DMS153 treated with DMSO at 0.1 percent for 48 hours (cell line): ENCODE data around the gene RNF144B.
"Not testable (repeated sequence)": the region's sequence is repeated elsewhere in the genome, so short reads cannot be mapped to it uniquely, and the experiment has no call there.

Experiments
- DNase-seq: peaks from one replicate; lab custom pipeline; 2025; ENCODE audit not compliant: unreplicated experiment; lab: John Stamatoyannopoulos, UW

The RNF144B gene

DNA sequence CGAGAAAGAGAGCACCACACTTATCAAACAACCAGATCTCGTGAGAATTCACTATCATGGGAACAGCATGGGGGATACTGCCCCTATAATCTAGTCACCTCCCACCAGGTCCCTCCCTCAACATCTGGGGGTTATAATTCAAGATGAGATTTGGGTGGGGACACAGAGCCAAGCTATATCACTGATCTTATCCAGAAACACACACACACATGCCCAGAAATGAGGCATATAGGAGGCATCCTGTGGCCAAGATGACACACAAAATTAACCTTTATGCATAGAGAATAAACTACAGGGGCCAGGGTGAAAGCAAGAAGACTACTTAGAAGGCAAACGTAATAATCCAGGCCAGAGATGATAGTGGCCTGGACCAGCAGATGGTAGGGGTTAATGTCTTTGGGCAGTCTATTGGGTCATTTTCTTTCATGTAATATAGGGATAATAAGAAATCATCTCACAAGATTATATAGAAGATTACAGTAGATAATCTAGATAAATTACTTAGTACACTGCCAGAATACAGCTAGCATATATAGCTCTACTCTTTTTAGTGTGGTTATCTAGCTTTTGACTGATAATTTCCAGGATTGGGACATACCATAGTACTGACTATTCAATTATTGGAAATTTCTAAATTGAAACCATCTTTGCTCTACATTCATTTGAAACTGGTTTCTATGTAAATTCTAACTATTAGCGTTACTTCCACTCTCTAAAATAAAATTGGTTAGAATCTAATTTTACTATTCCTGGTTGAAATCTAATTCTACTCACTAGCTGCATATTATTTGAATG is 20.0 kb downstream of the RNF144B start:
- no peak for DNase-seq

DNA sequence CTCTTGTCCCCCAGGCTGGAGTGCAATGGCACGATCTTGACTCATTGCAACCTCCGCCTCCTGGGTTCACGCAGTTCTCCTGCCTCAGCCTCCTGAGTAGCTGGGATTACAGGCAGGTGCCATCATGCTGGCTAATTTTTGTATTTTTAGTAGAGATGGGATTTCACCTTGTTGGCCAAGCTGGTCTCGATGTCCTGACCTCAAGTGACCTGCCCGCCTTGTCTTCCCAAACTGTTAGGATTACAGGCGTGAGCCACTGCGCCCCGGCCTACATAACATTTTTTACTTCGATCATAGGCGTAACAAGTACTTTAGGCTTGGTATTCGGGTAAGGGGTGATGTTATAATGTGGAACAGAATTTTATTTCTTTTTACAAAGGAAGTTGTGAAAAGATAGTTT is 22.5 kb downstream of the RNF144B start:
- not testable (repeated sequence) for DNase-seq

GRCh38 chr6:18410412-18410811 is 23.3 kb downstream of the RNF144B start:
- DNase-seq: no peak

- DNase-seq: no peak
Observed at GRCh38 chr6:18412068-18412467, 24.9 kb downstream of the RNF144B start.

- no peak for DNase-seq
Observed at GRCh38 chr6:18412644-18413043, 25.5 kb downstream of the RNF144B start.

DNA sequence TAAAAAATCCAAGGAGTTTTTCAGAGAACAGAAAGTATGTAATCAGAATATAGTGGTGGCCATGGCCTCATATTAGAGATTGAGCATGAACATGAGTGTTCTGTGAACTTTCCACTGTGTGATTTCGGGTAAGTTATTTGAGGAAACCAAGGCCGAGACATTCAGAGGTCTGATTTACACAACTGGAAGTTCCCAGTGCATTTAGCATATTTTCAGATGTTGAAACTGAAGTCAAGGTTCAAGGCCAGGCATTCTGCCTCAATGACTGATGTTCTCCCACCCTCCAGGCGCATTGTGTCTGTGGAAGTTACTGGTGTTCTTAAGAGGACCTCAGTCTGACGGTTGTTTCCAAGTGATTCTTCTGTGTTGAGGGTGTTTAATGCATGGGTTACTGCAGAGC is 26.2 kb downstream of the RNF144B start:
- DNase-seq: no peak

DNA sequence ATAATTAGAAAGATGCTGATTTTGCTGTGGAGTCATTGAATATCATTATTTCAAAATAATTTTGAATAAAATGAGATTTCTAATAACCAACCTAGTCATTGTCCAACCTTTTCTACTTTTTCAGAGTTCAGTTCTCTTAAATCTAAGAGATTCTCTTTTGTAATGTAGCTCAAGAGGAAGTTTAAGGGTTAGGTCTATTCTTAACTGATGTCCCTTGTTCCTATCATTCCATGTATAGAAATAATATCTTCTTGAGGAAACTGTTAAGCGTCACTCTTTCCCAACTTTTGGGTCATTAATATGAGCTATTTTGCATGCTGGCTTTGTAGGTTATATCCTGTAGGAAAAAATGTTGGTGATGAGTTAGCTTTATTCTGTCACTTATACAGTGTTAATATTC is 27.0 kb downstream of the RNF144B start:
- no peak for DNase-seq

- DNase-seq: no peak
Observed at GRCh38 chr6:18415207-18415606, 28.1 kb downstream of the RNF144B start.

GRCh38 chr6:18415671-18416340 is 28.7 kb downstream of the RNF144B start:
- no peak for DNase-seq

DNA sequence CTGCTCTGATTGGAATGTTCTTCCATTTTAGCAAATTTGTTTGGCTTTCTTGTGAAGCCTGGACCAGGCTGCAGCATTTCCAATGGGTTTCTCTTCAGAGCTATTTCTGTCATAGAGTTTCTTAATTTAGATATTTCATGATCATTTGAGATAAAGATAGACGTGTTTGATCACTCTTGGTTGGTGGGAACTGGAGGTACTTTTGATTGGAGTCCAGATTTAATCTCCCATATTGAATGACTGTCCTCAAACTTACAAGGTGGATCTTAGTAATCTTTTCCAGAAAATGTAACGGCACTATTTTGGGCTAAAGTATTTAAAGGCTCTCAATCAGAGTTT is 29.2 kb downstream of the RNF144B start:
- DNase-seq: no peak

- DNase-seq: no peak
Observed at GRCh38 chr6:18420328-18420727, 33.2 kb downstream of the RNF144B start.

- no peak for DNase-seq
Observed at GRCh38 chr6:18422136-18422535, 35.0 kb downstream of the RNF144B start.

DNA sequence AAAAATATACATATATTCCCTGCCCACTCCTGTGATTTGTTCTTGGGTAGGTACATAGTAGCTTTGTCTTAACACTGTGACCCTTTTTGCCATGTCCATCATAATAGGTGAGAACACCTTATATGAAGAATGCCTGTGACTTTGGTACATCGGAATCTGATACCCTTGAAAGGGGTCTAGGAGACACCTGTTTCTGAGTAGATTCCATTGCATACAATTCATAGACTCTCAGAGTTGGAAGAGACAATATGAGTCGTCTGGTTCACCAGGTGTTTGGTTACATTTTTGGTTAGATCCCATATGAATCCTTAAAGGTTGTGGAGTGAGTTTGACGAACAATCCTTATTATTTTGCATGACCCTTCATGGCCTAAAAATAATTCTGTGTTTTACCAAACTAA is 36.3 kb downstream of the RNF144B start:
- no peak for DNase-seq

DNA sequence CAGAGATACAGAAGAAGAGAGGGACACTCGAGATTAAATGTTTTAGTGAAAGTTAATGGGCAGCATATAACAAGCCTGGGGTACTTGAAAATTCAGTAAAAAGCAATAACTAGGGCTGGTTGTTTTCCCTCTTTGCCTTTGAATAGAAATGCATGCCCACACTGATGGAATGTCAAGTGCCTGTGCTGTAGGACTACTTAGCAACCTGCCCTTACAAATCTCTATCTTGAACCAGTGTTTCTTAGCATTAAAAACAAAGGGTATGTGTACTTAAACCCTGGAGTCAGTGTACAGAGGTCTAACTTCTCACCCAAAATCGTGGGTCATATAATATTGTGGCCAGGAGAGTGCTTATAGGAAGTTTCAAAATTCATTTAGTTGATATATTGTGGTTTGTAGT is 37.1 kb downstream of the RNF144B start:
- no peak for DNase-seq

DNA sequence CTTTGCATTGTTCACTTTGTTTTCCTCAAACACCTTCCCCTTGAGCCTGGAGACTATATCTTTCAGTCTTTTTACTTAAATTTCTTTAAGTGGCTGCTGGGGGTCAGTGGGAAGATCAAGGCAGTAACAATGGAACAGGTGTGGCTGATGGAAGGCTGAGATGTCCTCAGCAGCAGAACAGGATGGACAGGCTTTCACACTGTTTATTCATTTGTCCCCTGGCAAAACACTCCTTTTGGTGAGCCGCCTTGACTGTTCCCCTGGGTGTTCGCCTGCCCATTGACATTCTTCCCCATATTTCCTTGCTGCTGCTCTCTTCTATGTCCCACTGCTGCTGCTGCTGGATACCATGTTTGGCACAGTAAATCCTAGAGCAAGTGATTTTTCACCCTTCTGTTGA is 38.1 kb downstream of the RNF144B start:
- DNase-seq: peak; percentile 32

DNA sequence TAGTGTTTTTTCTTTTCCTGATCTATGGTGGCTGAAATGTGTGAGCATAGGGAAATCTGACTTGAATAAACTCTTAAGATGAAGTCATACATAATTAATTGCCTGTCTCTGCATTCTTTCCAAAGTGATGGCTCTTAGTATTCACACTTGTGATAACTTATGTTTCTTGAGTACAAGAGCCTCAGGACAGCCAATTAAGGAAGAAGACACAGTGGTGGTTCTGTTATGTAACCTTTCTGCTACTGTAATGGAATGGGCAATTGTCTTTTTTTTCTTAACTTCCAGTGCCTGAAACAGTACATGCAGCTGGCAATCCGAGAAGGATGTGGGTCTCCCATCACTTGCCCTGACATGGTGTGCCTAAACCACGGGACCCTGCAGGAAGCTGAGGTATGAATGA is 40.1 kb downstream of the RNF144B start:
- no peak for DNase-seq

GRCh38 chr6:18429655-18430297 is 42.6 kb downstream of the RNF144B start:
- no peak for DNase-seq

GRCh38 chr6:18431581-18431980 is 44.4 kb downstream of the RNF144B start:
- no peak for DNase-seq

GRCh38 chr6:18432180-18432579 is 45.0 kb downstream of the RNF144B start:
- no peak for DNase-seq

GRCh38 chr6:18432619-18433018 is 45.5 kb downstream of the RNF144B start:
- no peak for DNase-seq

- no peak for DNase-seq
Observed at GRCh38 chr6:18433059-18433458, 45.9 kb downstream of the RNF144B start.

DNA sequence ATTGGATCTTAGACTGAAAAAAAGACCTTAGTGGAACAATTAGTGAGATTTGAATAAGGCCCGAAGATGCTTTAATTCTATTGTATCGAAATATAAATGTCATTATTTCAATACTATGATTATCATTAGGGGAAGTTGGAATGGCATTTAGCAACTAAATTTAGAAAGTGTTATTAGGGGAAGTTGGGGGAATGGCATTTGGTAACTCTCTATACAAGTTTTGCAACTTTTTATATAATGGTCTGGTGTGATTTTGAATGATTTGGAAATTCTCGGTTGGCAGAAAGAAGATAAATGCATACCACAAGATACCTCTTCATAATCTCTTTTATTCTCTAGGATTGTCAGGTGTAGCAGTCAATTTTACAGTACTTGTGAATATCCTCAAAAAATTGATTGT is 49.2 kb downstream of the RNF144B start:
- no peak for DNase-seq
